OCI-LY3 (cell line): ENCODE results near the gene C12orf54.
"Not testable (repeated sequence)": the region's sequence is repeated elsewhere in the genome, so short reads cannot be mapped to it uniquely, and the experiment has no call there.

Experiments used
- H2AFZ ChIP-seq: fragments of 200-600, 300-600 bp; shearing (Covaris generic); 2 replicates; pipeline ENCODE4 v1.6.0; 2014; ENCODE audit warnings: antibody characterized with exemption, low read depth, low read length
- H3K27ac ChIP-seq: fragments of 200-600, 300-600 bp; sonication (generic); 2 replicates; pipeline ENCODE4 v1.5.1; 2014; ENCODE audit warnings: mild to moderate bottlenecking, low read length, moderate library complexity, mixed read lengths
- H3K27me3 ChIP-seq: fragments of 200-600, 300-600 bp; sonication (generic); 2 replicates; pipeline ENCODE4 v1.6.1; 2014; ENCODE audit warnings: low read depth, low read length, mixed read lengths
- H3K36me3 ChIP-seq: fragments of 200-600, 300-600 bp; sonication (generic); replicated peaks from 2 replicates; pipeline ENCODE3; 2014; ENCODE audit warnings: low read depth, low read length, mixed read lengths
- H3K4me1 ChIP-seq: fragments of 300-600, 200-600 bp; sonication (generic); 2 replicates; pipeline ENCODE4 v1.6.1; 2014; ENCODE audit warnings: low read length, mixed read lengths
- H3K4me2 ChIP-seq: fragments of 200-600, 300-600 bp; sonication (generic); 2 replicates; pipeline ENCODE4 v1.6.1; 2014; ENCODE audit warnings: low read length, mixed read lengths
- H3K4me3 ChIP-seq: fragments of 300-600, 200-600 bp; sonication (generic); 2 replicates; pipeline ENCODE4 v1.5.1; 2014; ENCODE audit warnings: antibody characterized with exemption, mild to moderate bottlenecking, low read length, moderate library complexity
- H3K79me2 ChIP-seq: fragments of 300-600, 200-600 bp; shearing (Covaris generic); 2 replicates; pipeline ENCODE4 v1.6.1; 2014; ENCODE audit warnings: mild to moderate bottlenecking, low read length, mixed read lengths
- H3K9ac ChIP-seq: fragments of 300-600, 200-600 bp; shearing (Covaris generic); 2 replicates; pipeline ENCODE4 v1.6.0; 2014; ENCODE audit warnings: mild to moderate bottlenecking, low read length, moderate library complexity
- H3K9me3 ChIP-seq: fragments of 200-600, 300-600 bp; shearing (Covaris generic); 2 replicates; pipeline ENCODE4 v1.6.1; 2014; ENCODE audit warnings: low read length, mixed read lengths; ENCODE audit not compliant: insufficient read depth
- H4K20me1 ChIP-seq: fragments of 200-600, 300-600 bp; sonication (generic); 2 replicates; pipeline ENCODE4 v1.6.1; 2016; ENCODE audit warnings: low read length, mixed read lengths; ENCODE audit not compliant: insufficient read depth
- CTCF ChIP-seq: fragments of 200-600, 300-600 bp; sonication (generic); IDR thresholded peaks from 2 replicates; pipeline ENCODE4 v1.5.1; 2014; ENCODE audit warnings: antibody characterized with exemption, low read length, low read depth
- EZH2phosphoT487 ChIP-seq: fragments of 200-600 bp; shearing (Covaris generic); IDR thresholded peaks from 2 replicates; pipeline ENCODE4 v1.6.1; 2018; ENCODE audit warnings: antibody characterized with exemption, mixed run types, low read depth

Gene C12orf54

GRCh38 chr12:48482198-48482597, at the start of gene C12orf54:
Gene C12orf54, plus strand, starts transcription at chr12:48482498. Its CDS starts 799 bp downstream, at chr12:48483297.
- TF ChIP-seq CTCF (no peak), EZH2phosphoT487 (no peak)
- Histone ChIP-seq H4K20me1 (no peaks in the 10 kb centered on the region), H3K4me2 (no peak within 1 kb of the TSS), H3K4me3 (no peak within 1 kb of the TSS), H3K4me1 (no peaks in the 10 kb centered on the region; the same call in 1 of the 2 replicates), H3K79me2 (no peaks in the 10 kb centered on the region), H3K36me3 (no peaks in the 10 kb centered on the region), H3K27ac (no peak within 1 kb of the TSS), H3K9me3 (no peaks in the 10 kb centered on the region), H3K27me3 (no peaks in the 10 kb centered on the region), H3K9ac (no peak within 1 kb of the TSS), H2AFZ (no peak within 1 kb of the TSS)

GRCh38 chr12:48434016-48434415, 48.3 kb upstream of the C12orf54 start:
- not testable (repeated sequence) for H3K79me2 ChIP-seq, H3K27me3 ChIP-seq, H3K4me3 ChIP-seq, H3K36me3 ChIP-seq, H3K9ac ChIP-seq, H4K20me1 ChIP-seq, H3K9me3 ChIP-seq, H3K4me1 ChIP-seq, H3K27ac ChIP-seq, H3K4me2 ChIP-seq, H2AFZ ChIP-seq

- Histone ChIP-seq H3K9ac (no peak overlapping the region), H3K36me3 (no peaks in the 10 kb centered on the region), H3K9me3 (no peaks in the 10 kb centered on the region), H4K20me1 (no peaks in the 10 kb centered on the region), H3K4me3 (no peak overlapping the region), H3K27ac (no peak overlapping the region), H3K4me2 (no peak overlapping the region), H3K27me3 (no peaks in the 10 kb centered on the region), H3K79me2 (no peaks in the 10 kb centered on the region), H3K4me1 (peaks cover 2% of the 10 kb centered on the region), H2AFZ (no peak overlapping the region)
- TF ChIP-seq EZH2phosphoT487 (no peak), CTCF (no peak)
These were observed 41.2 kb upstream of the C12orf54 start for GRCh38 chr12:48441069-48441468.

GRCh38 chr12:48442179-48442847, 40.0 kb upstream of the C12orf54 start:
- no peak overlapping the region for H3K9ac ChIP-seq
- no peaks in the 10 kb centered on the region for H3K79me2 ChIP-seq
- no peaks in the 10 kb centered on the region for H4K20me1 ChIP-seq
- no peak overlapping the region for H3K4me2 ChIP-seq
- 0 out of 2 replicates have a peak, but pooled peaks have one; percentile 6 for TF ChIP-seq CTCF
- TF ChIP-seq EZH2phosphoT487 = no peak
- no peak overlapping the region for H2AFZ ChIP-seq
- H3K27me3 ChIP-seq = no peaks in the 10 kb centered on the region
- no peaks in the 10 kb centered on the region for H3K36me3 ChIP-seq
- H3K4me1 ChIP-seq = peaks cover 7% of the 10 kb centered on the region
- H3K9me3 ChIP-seq = no peaks in the 10 kb centered on the region
- H3K27ac ChIP-seq = no peak overlapping the region
- no peak overlapping the region for H3K4me3 ChIP-seq
